Activated naive CD4-positive, alpha-beta T cell treated with anti-CD3 and anti-CD28 coated beads, Interleukin-2, amount 10 ng/mL, durations not matched to agents 7 days and 5 days (primary cell): ENCODE results near the gene TRIM3.
A peak's percentile ranks its signal among the peaks of the same experiment; 100 is the strongest.

Source experiments
- CTCF ChIA-PET: fragments of 350-600 bp; sonication (Branson Sonifier 250); formaldehyde crosslinking; loops from one replicate; lab custom pipeline; 2021; ENCODE audit warnings: antibody characterized with exemption; lab: Charles Lee
- DNase-seq: peaks from one replicate; pipeline ENCODE4 v3.0.0-alpha.2; 2020
- H3K27ac Mint-ChIP-seq: one replicate; pipeline ENCODE4 v1.8.0; 2021; ENCODE audit warnings: mild to moderate bottlenecking, moderate library complexity, mixed read lengths
- H3K27me3 Mint-ChIP-seq: one replicate; pipeline ENCODE4 v1.8.0; 2021; ENCODE audit warnings: mild to moderate bottlenecking, mixed read lengths
- H3K36me3 Mint-ChIP-seq: one replicate; pipeline ENCODE4 v1.8.0; 2021; ENCODE audit warnings: mixed read lengths
- H3K4me1 Mint-ChIP-seq: one replicate; pipeline ENCODE4 v1.8.0; 2021; ENCODE audit warnings: mixed read lengths
- H3K4me3 Mint-ChIP-seq: one replicate; pipeline ENCODE4 v1.8.0; 2021; ENCODE audit warnings: mild to moderate bottlenecking, moderate library complexity, mixed read lengths
- H3K9me3 Mint-ChIP-seq: one replicate; pipeline ENCODE4 v1.8.0; 2021; ENCODE audit warnings: mixed read lengths

The TRIM3 gene

GRCh38 chr11:6414874-6415328, 58.8 kb downstream of the TRIM3 start:
- peak; percentile 47 for DNase-seq
- CTCF ChIA-PET = interaction anchor here (1.8 to 3.7 kb wide), 2 partner anchors 10 to 37 kb away, joined by 5 to 18 read pairs; no protein-coding TSS in a partner anchor
- Mint-ChIP-seq H3K4me3 (no peak overlapping the region), H3K27me3 (peaks cover 4% of the 10 kb centered on the region), H3K4me1 (peaks cover 5% of the 10 kb centered on the region), H3K9me3 (no peaks in the 10 kb centered on the region), H3K27ac (no peak overlapping the region), H3K36me3 (peaks cover 13% of the 10 kb centered on the region)

- no peak overlapping the region for H3K4me3 Mint-ChIP-seq
- H3K4me1 Mint-ChIP-seq = peaks cover 6% of the 10 kb centered on the region
- no peak overlapping the region for H3K27ac Mint-ChIP-seq
- no peaks in the 10 kb centered on the region for H3K9me3 Mint-ChIP-seq
- DNase-seq = peak; percentile 82
- no peaks in the 10 kb centered on the region for H3K27me3 Mint-ChIP-seq
- H3K36me3 Mint-ChIP-seq = peaks cover 23% of the 10 kb centered on the region
- CTCF ChIA-PET = interaction anchor here (1.2 to 3.7 kb wide), 4 partner anchors 9 to 35 kb away, joined by 3 to 18 read pairs (median 4); no protein-coding TSS in a partner anchor
Measured at GRCh38 chr11:6413791-6414201, 59.9 kb downstream of the TRIM3 start.

- H3K4me1 Mint-ChIP-seq = peaks cover 21% of the 10 kb centered on the region
- no peak overlapping the region for H3K4me3 Mint-ChIP-seq
- CTCF ChIA-PET = interaction anchor here (1.1 to 3.0 kb wide), 2 partner anchors 9 to 32 kb away, joined by 4 to 12 read pairs; no protein-coding TSS in a partner anchor
- DNase-seq = no peak
- no peaks in the 10 kb centered on the region for H3K9me3 Mint-ChIP-seq
- no peaks in the 10 kb centered on the region for H3K27me3 Mint-ChIP-seq
- peaks cover 35% of the 10 kb centered on the region for H3K36me3 Mint-ChIP-seq
- no peak overlapping the region for H3K27ac Mint-ChIP-seq
Measured at GRCh38 chr11:6411594-6412031, 62.1 kb downstream of the TRIM3 start.

- Mint-ChIP-seq H3K27me3 (no peaks in the 10 kb centered on the region), H3K9me3 (no peaks in the 10 kb centered on the region), H3K36me3 (peaks cover 42% of the 10 kb centered on the region), H3K4me3 (no peak overlapping the region), H3K4me1 (peaks cover 29% of the 10 kb centered on the region), H3K27ac (no peak overlapping the region)
- CTCF ChIA-PET = interaction anchor here (0.7 to 3.0 kb wide), 3 partner anchors 8 to 32 kb away, joined by 3 to 12 read pairs (median 4); no protein-coding TSS in a partner anchor
- no peak for DNase-seq
Measured at GRCh38 chr11:6410695-6411430, 62.9 kb downstream of the TRIM3 start.

GRCh38 chr11:6406370-6406769, 67.4 kb downstream of the TRIM3 start:
- peaks cover 73% of the 10 kb centered on the region for H3K4me1 Mint-ChIP-seq
- no peak overlapping the region for H3K27ac Mint-ChIP-seq
- H3K36me3 Mint-ChIP-seq = peaks cover 51% of the 10 kb centered on the region
- CTCF ChIA-PET = interaction anchor here (0.7 to 1.6 kb wide), 2 partner anchors 33 to 37 kb away, joined by 3 to 7 read pairs; no protein-coding TSS in a partner anchor
- no peak for DNase-seq
- no peak overlapping the region for H3K4me3 Mint-ChIP-seq
- no peaks in the 10 kb centered on the region for H3K9me3 Mint-ChIP-seq
- peaks cover 4% of the 10 kb centered on the region for H3K27me3 Mint-ChIP-seq

GRCh38 chr11:6405846-6406245, 67.9 kb downstream of the TRIM3 start:
- peaks cover 4% of the 10 kb centered on the region for H3K27me3 Mint-ChIP-seq
- no peak for DNase-seq
- peaks cover 52% of the 10 kb centered on the region for H3K36me3 Mint-ChIP-seq
- no peak overlapping the region for H3K4me3 Mint-ChIP-seq
- no peaks in the 10 kb centered on the region for H3K9me3 Mint-ChIP-seq
- CTCF ChIA-PET = interaction anchor here (1.6 kb wide), 2 partner anchors 8 to 38 kb away, joined by 5 to 7 read pairs; no protein-coding TSS in a partner anchor
- H3K4me1 Mint-ChIP-seq = peaks cover 78% of the 10 kb centered on the region
- no peak overlapping the region for H3K27ac Mint-ChIP-seq

GRCh38 chr11:6405052-6405667, 68.6 kb downstream of the TRIM3 start:
- Mint-ChIP-seq H3K27me3 (peaks cover 4% of the 10 kb centered on the region), H3K9me3 (no peaks in the 10 kb centered on the region), H3K36me3 (peaks cover 55% of the 10 kb centered on the region), H3K4me3 (no peak overlapping the region), H3K27ac (peak overlapping the region; percentile 98), H3K4me1 (peaks cover 83% of the 10 kb centered on the region)
- CTCF ChIA-PET = interaction anchor here (1.6 to 2.9 kb wide), 2 partner anchors 9 to 13 kb away, joined by 5 to 10 read pairs; partner anchors contain the start of gene APBB1
- DNase-seq = no peak

GRCh38 chr11:6404342-6405051, 69.2 kb downstream of the TRIM3 start:
- peak overlapping the region; percentile 98 for H3K27ac Mint-ChIP-seq
- CTCF ChIA-PET = interaction anchor here (0.7 to 4.9 kb wide), 4 partner anchors 9 to 37 kb away, joined by 3 to 38 read pairs (median 8); partner anchors contain the start of genes APBB1 and HPX
- peaks cover 54% of the 10 kb centered on the region for H3K36me3 Mint-ChIP-seq
- H3K4me3 Mint-ChIP-seq = peak overlapping the region; percentile 27
- H3K4me1 Mint-ChIP-seq = peaks cover 88% of the 10 kb centered on the region
- peaks cover 4% of the 10 kb centered on the region for H3K27me3 Mint-ChIP-seq
- H3K9me3 Mint-ChIP-seq = no peaks in the 10 kb centered on the region
- DNase-seq = peak; percentile 44

GRCh38 chr11:6403539-6403938, 70.2 kb downstream of the TRIM3 start:
- CTCF ChIA-PET = interaction anchor here (1.2 to 4.9 kb wide), 7 partner anchors 8 to 41 kb away, joined by 4 to 38 read pairs (median 10); partner anchors contain the start of genes APBB1 and SMPD1
- Mint-ChIP-seq H3K27ac (peak overlapping the region; percentile 98), H3K9me3 (no peaks in the 10 kb centered on the region), H3K4me3 (peak overlapping the region; percentile 77), H3K27me3 (peaks cover 4% of the 10 kb centered on the region), H3K4me1 (peaks cover 90% of the 10 kb centered on the region), H3K36me3 (peaks cover 57% of the 10 kb centered on the region)
- DNase-seq = no peak

GRCh38 chr11:6402561-6402981, 71.2 kb downstream of the TRIM3 start:
- CTCF ChIA-PET = interaction anchor here (0.9 to 4.9 kb wide), 11 partner anchors 9 to 86 kb away, joined by 3 to 38 read pairs (median 4); partner anchors contain the start of genes APBB1, ARFIP2, SMPD1 and TIMM10B
- peak; percentile 93 for DNase-seq
- Mint-ChIP-seq H3K27ac (peak overlapping the region; percentile 98), H3K36me3 (peaks cover 63% of the 10 kb centered on the region), H3K4me3 (peak overlapping the region; percentile 77), H3K27me3 (peaks cover 4% of the 10 kb centered on the region), H3K9me3 (no peaks in the 10 kb centered on the region), H3K4me1 (peaks cover 84% of the 10 kb centered on the region)

- Mint-ChIP-seq H3K36me3 (peaks cover 63% of the 10 kb centered on the region), H3K4me1 (peaks cover 79% of the 10 kb centered on the region), H3K9me3 (no peaks in the 10 kb centered on the region), H3K27ac (peak overlapping the region; percentile 98), H3K27me3 (peaks cover 4% of the 10 kb centered on the region), H3K4me3 (peak overlapping the region; percentile 77)
- DNase-seq = peak; percentile 58
- CTCF ChIA-PET = interaction anchor here (1.1 to 4.9 kb wide), 9 partner anchors 9 to 79 kb away, joined by 3 to 38 read pairs (median 6); partner anchors contain the start of genes APBB1, ARFIP2, SMPD1 and TIMM10B
Measured at GRCh38 chr11:6402061-6402470, 71.7 kb downstream of the TRIM3 start.

- no peak for DNase-seq
- Mint-ChIP-seq H3K4me3 (no peak overlapping the region), H3K27ac (peak overlapping the region; percentile 98), H3K27me3 (peaks cover 4% of the 10 kb centered on the region), H3K4me1 (peaks cover 73% of the 10 kb centered on the region), H3K36me3 (peaks cover 62% of the 10 kb centered on the region), H3K9me3 (no peaks in the 10 kb centered on the region)
- CTCF ChIA-PET = interaction anchor here (1.1 to 4.9 kb wide), 5 partner anchors 10 to 48 kb away, joined by 3 to 38 read pairs (median 12); partner anchors contain the start of gene SMPD1
Measured at GRCh38 chr11:6401464-6401863, 72.3 kb downstream of the TRIM3 start.
